HG03095 (cell line): ENCODE results near the gene CAMK2G.

Source experiments
- ATAC-seq: cut with Tn5 transposase; IDR thresholded peaks from one replicate; pipeline ENCODE4 v1.9.1; 2021; ENCODE audit warnings: moderate library complexity; ENCODE audit not compliant: unreplicated experiment

Gene CAMK2G

DNA sequence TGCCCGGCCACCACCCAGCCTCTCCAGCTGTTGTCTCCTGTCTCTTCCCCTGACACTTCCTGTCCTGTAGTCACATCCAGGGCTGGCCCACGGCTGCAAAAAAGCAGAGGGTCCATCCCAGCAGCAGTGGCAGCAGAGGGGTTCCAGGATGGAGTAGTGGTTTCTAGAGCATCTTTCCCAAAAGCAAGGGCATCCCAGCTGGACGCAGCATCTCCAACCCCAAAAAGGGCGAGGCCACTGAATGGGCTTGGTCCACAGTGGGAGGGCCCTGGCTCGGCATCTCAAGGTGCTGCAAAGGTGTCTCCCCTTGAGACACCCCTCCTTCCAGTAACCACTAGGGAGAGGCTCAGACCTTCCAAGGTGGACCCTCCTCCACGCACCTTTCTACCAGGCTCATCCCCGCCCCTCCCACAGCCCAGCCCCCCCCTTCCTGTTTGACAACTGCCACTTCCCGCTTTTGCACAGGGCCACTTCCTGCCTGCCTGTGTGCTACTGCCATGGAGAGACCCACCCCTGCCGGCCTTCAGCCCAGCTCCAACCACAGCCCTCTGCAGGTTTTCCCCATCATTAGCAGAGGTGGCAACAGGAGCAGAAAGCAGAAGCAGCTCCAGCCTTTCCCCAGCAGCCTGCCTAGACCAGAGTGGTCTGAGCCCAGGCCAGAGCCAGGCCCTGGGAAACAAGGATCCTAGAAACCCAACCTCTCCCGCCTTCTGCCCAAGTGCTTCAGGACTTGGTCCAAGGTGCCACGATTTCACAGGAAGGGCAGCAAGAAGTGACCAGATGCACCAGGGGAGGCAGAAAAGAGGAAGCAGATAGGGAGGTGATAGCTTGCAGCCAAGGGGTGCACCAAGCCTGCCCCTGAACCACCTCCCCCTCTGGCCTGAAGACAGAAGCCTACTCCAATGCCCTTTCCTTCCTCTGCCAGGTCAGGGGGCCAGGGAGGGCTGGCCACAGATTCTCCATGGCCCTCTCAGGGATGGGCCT lies 8.6 kb downstream of the CAMK2G start:
- ATAC-seq = peak; percentile 71

DNA sequence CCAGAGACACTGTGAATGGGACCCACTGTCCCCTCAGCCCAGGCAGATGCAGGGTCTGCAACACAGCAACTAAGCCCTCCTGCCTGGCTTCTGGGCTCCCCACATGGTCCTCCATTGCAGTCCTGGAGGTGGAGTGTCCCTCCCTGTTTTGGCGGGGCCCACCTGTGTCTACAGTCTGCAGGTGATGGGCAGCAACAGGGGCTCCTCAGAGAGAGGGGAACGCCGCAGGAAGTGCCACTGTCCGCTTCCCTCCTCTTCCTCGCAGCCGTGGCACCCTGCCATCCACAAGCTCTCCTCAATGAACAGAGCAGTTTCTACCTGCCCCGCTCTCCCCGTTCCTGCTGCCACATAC lies 9.3 kb downstream of the CAMK2G start:
- ATAC-seq = no peak

DNA sequence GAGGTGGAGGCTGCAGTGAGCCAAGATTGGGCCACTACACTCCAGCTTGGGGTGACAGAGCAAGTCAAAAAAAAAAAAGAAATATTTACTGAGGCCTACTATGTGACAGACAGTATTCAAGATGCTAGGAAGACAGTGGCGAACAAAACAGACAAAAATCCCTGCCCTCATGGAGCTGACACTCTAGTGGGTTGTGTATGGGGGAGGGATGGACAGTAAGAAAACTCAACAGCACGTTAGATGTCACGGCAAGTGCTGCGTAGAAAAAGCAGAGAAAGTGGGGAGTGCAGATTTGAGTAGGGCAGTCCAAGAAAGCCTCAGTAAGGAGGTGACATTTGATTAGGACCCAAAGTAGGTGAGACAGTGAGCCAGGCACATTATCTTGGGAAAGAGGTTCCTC lies 10.1 kb downstream of the CAMK2G start:
- no peak for ATAC-seq

DNA sequence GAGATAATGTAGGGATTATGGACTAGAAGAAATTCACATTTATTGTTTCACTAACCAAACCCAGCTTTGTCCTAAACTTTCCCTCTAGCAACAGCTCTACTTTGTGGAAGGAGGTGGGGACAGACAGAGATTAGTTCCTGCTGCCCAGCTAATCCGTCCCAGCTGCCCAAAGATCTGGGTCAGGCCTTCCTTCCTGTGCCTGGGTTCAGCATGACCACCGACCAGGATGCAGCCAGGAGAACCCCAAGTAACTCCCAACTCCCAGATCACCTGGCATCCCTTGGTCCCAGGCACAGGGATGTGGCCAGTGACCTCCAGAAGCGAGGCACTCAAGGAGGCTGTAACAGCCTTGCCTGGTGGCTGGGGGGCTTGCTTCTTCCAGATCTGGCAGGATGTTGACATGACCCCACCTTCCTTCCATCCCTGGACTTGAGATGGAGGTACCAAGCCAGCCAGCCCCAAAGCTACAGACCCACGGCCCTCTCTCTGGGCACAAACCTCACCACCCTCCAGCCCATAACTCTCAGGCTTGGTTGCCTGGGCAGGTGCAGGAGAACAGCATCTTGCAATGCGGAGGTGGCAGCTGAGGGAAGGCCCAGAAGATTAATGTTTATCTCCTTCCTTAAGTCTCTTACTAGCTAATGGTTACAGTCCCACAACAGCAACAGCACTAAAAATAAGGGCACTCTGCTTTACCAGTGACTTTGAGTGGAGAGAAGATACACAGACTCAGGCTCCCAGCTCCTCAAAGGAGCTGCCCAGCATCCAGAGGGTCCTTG lies 11.1 kb downstream of the CAMK2G start:
- ATAC-seq = no peak

DNA sequence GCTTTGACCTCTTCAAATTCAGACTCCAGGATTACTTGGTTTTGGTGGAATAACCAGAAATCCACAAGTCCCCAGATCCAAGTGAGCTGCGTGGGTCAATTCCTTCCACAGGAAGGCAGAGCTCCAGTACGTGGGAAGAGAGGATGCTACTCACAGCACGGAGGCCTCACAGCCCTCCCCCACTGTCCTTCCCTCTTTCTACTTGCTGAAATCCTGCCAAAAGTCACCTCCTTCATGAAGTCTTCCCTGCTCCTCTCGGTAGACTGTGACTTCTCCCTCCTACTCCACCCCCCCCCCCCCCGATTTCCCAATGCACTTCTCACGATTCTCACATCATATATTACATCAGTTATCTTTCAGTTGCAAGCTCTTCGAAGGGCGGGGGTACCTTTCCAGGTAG lies 12.3 kb downstream of the CAMK2G start:
- no peak for ATAC-seq

DNA sequence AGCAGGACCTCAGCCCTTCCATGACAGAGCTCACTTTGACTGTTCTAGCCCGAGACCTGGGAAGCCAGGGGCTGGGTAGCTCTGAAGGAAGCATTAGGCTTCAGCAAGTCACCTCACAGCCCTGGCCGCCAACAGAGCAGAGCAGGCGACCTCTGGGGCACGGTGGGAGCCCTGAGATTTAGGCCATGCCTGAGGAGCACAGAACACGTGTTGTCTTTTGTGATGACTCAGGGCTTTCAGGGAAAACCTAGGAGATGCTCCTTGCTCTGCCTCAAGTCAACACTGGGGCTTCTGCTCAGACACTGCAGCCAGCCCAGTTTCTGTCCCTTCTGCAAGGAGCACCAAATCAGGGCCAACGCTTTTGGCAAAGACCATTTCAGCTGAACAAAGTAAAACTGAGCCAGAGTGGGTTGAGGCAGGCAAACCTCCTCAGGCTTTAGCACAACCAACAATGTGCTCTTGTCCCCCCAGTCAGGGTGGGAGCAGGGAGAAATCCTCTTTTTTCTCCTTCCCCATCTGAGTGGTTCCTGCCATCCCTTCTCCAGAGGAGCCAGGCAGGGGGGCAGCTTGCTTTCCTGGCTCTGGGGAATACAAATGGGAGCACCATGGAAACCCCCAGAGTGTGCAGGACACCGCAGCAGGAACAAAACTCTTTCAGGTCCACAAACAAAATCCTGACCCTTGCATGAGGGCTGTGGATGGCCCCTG lies 14.4 kb downstream of the CAMK2G start:
- no peak for ATAC-seq

DNA sequence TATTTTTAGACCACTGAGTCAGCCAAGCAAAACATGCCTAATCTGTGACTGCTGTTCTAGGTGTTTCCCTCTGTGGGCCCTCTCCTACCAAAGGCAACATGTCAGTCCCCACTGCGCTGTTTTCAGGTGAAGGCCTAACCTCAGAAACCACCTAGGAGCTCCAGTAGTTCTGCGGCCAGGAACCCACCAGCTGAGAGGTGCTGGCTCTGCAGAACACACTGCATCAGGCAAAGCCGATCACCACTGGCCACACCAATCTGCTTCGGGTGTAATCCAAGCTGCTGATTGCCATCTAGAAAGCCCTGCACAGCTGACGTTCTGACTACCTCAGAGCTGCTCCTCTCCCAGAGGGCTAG lies 14.9 kb downstream of the CAMK2G start:
- no peak for ATAC-seq

DNA sequence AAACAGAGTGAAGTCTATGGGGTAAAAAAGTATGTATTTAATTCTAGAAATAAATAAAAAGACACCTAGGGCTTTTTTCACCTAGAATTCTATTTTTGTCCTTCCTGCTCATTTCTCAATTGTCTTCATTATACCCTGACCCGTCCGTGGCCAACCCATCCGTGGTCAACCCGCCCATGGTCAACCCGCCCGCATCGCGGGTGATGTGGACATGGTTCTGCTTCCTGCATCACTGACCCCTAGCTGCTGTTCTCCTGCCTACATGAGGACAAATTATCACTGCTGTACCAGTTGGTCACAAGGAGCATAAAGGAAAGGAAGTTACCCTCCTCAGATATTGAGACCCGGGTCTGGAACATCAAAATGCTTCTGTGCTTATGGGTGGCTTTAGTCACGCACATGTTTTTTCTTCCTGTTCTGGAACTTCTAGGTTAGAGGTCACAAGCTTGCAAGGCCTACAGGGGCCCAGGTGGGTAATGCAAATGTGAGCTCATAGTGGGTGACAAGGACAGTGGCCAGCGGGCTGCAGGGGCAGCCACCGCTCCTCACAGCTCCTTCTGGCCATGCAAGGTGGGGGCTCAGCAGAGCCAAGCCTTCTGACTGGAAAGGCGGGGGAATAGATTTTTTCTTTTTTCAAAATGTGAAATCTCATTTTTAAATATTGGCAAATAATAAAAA lies 15.5 kb downstream of the CAMK2G start:
- no peak for ATAC-seq

DNA sequence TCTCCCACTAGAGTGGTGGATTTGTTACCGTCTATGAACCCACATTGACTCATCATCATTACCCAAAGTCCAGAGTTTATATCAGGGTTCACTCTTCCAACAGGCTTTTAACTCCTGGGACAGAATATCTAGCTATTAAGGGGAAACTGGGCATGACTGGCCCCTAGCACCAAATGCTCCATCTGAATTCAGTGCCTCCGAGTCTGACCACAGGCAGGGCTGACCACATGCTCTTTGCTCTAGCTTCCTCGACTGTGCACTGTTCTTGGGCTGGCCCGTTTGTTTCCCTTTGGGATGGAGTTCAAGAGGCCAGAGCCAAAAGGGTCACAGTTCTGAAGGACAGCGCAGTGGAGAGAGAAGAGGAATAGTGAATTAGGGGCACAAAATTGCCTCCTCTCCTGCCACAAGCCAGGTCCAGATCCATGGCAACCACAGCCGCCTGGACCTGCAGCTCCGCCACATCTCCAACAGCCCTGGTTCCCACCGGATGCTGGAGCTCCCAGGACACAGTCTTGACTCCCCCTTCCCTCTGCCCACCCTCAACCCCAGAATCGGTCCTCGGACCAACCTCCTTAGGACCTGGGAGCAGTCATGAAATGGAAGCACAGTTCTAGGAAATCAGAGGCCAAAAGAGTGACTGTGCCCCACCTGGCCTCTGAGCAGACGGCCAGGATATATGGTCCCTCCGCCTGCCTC lies 16.2 kb downstream of the CAMK2G start:
- no peak for ATAC-seq

DNA sequence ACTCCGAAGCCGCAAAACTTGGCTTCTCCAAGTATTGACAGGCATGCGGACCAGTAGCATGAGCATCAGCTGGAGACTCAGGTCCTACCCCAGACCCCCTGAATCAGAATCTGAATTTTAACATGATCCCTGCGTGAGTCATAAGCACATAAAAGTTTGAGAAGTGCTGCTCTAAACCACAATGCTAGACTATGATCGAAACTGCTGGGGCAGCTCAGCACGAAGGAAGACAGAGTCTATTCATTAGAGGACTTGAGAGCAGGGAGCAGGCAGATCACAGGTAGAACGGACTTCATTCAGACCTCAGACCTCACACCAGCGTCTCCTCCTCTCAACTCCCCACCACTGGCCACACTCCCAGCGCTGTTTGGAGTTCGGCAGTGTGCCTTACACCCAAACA lies 16.9 kb downstream of the CAMK2G start:
- ATAC-seq = no peak

DNA sequence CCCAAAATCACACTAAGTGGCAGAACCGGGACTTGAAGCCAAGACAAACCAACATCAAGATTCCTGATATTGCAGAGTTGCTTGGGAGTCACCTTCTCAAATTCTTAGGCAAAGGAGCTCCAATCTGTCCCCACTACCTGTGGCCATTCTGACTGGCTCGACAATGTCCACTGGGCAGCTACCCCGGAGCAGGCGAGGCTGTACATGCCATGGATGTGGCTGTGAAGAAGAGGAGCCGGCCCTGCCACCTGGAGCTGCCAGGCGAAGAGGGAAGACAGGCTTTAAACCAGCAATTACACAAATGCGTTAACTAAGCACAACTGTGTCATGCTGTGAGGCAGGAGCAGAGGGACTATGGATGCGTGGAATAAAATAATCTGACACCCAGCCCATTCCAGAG lies 18.1 kb downstream of the CAMK2G start:
- no peak for ATAC-seq

DNA sequence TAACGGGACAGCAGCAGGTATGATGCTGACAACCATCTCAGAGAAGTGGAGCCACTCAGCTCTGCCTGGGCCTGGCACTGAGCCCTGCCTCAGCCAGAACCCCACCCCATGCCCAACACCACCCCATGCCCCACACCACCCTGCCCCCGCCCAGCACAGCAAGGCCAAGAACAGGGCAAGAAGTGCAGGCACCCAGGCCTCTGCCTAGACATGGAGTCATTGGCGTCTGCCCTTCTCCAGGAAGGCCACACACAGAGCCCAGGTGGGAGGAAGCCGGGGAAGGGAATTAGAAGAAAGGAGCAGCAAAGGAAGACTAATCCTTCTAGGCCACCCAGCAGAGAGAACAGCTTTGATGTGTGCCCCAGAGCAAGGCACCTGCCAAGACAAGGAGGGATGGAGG lies 18.9 kb downstream of the CAMK2G start:
- ATAC-seq = no peak

DNA sequence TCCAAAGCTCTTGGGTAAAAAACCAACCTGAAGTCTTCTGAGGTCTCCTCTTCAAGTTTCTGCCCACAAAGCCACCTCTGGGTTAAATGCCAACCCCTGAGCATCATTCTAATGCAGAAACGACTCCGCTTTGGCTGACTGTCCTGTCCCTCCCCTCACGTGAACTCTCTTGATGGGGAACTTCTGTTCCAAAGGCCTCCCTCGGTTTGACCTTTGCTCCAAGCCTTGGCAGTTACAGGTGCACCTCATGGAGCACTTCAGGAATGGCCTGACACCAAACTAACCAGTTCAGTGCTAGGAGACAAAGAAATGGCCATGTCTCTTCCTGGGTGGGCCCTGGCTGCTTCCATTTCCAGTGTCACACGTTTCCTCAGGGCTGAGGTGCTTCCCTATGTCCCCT lies 20.0 kb downstream of the CAMK2G start:
- no peak for ATAC-seq

DNA sequence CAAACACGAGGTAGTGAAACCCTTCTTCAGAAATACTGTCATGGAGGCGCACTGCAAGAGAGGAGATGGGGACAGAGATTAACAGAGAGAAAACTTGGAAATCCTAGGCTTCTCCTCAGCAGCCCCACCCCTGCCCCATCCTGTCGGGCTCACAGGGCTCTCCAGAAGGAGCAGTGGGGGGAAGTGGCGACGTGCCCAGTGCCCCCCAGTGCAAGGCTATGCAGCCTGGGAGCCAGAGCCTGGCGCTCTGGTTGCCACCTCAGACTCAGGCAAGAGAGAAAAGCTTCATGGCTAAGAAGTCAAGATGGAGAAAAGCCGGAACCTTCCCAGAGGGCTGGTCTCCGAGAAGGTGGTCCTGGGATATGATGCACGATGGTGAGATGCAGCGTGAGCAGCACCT lies 21.2 kb downstream of the CAMK2G start:
- ATAC-seq = no peak

DNA sequence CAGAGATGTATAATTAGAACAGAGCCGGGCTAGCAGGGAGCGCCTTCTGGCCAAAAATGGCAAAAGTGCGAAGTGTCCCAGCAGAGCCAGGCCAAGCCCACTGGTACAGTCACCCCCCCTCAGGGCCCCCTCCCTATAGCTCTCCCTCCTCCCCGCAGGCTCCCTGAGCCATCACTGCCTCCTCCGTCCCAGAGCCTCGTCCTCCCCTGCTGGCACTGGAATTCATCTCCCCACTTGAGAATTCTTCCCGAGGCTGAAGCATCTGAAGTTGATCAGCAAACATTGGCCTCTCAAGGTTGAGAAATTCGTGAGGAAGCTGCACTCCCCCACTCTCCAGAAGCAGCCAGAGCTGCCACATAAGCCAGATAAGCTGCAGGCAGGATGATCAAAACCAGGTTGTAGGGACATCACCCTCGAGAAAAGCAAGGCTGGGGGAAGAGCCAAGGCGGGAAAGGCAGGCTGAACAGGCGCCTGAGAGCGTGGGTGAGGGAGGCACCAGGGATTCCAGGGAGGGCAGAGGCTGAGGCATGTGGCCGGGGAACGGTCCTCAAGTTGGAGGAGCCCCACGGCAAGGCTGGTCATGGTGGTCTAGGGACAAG lies 23.4 kb downstream of the CAMK2G start:
- no peak for ATAC-seq

DNA sequence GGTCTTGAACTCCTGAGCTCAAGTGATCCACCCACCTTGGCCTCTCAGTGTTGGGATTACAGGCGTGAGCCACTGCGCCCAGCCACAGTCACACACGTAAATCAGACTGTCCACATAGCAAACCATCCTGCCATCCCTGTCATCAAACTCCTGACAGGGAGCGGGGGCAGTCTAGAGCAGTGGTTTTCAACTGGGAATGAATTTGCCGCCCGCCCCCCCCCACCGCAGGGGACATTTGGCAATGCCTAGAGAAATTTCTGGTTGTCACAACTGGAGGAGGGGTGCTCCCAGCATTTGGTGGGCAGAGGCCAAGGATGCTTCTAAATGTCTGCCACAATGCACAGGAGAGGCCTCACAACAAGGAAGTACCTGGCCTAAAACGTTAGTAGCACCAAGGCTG lies 24.1 kb downstream of the CAMK2G start:
- no peak for ATAC-seq

DNA sequence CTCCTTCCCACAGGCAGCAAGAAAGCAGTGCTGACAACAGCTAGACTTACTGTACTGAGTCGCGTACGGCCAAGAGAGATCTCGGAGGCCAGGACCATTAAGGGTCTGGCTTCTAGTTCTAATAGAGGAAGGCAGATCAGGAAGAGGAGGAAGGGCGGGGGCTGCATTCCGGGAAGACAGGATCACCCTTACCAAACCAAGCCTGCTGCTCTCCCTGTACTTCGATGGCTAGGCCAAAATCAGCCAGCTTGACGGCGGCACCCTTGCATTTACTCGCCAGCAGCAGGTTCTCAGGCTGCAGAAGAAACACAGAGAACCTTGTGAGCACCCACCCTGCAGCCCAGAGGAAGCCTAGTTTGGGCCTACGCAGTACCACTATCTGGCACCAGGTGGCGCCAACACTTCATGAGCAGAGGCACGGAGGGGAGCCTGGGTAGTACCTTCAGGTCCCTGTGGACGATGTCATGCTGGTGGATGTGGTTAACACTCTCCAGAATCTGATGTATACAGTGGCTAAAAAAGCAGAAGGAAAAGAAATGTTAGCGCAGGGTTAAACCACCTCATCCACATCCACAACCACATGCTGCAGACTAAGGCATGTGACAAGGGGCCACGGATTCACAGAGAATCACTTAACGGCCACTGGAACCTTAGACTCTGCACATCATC lies 25.4 kb downstream of the CAMK2G start:
- ATAC-seq = peak; percentile 93

DNA sequence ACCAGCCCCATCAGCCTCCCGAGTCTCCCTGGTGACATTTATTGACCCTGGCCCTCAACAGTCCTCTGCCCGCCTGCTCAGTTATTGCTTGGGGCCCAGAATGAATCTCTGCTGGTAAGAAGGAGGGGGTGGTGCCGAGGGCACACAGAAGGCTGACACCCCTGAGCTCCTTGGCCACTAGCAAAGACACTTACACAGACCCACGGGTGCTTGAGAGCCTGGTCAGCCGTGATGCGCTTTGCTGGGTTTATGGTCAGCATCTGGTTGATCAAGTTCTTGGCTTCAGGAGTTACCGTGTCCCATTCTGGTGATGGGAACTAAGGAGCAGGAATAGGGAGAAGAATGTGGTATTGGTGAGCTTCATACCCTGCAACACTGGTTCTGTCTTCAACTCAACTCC lies 27.3 kb downstream of the CAMK2G start:
- no peak for ATAC-seq

DNA sequence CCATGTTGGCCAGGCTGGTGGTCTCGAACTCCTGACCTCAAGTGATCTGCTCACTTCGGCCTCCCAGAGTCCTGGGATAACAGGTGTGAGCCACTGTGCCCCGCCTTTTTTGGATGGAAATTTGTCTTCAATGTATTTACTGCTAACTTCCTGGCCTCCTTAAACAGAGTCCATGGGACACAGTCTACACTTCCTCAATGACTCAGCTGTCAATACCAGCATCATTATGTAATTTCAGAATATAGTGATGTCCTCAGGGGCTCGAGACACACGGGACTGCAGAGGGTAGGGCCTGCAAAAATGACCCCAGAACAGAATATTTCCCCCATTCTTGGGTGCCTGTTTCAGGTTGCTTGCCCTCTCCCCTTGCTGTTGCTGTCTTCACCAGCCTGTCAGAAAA lies 31.1 kb downstream of the CAMK2G start:
- no peak for ATAC-seq

DNA sequence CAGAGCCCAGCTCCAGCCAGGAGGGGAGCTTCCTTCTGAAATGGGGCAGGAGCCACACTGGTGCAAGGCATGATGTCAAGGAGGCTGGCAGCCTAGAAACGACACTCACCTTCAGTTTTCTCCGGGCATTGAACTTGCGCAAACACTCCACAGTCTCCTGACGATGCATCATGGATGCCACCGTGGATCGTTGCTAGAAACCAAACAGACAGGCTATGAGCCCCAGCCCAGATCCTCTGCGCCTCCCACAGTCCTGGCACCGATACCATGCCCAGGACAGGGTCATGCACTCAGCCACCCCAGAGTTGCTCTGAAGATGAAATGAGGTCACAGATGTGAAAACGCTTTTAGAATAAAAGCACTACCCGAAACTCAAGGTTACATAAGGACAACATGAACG lies 32.0 kb downstream of the CAMK2G start:
- ATAC-seq = no peak
